Lower lobe of right lung (tissue), 2 donors: ENCODE measurements around the gene WFIKKN2. TPM values are rescaled to one million over a fixed set of nuclear protein-coding genes. Genes with fewer than 3 reads are reported as not detected.
"Not testable (repeated sequence)": the region's sequence is repeated elsewhere in the genome, so short reads cannot be mapped to it uniquely, and the experiment has no call there.

Experiments used
- ATAC-seq, 2 donors: fragments of 200-7000 bp; cut with Tn5 transposase; one replicate each; pipeline ENCODE4 v1.9.1; 2020 to 2022; ENCODE audit warnings: mild to moderate bottlenecking in 2 of 2, moderate library complexity in 2 of 2
- DNase-seq: peaks from one replicate; pipeline ENCODE4 v3.0.0-alpha.2; 2020
- H3K27ac ChIP-seq: fragments of 200-600 bp; one replicate; pipeline ENCODE4 v1.8.0; 2022
- H3K27me3 ChIP-seq: fragments of 200-600 bp; one replicate; pipeline ENCODE4 v1.8.0; 2022; ENCODE audit warnings: low read depth
- H3K36me3 ChIP-seq: fragments of 200-600 bp; one replicate; pipeline ENCODE4 v1.8.0; 2022; ENCODE audit warnings: mild to moderate bottlenecking
- H3K4me1 ChIP-seq: fragments of 200-600 bp; one replicate; pipeline ENCODE4 v1.8.0; 2022
- H3K4me3 ChIP-seq: fragments of 200-600 bp; one replicate; pipeline ENCODE4 v1.8.0; 2022; ENCODE audit warnings: mild to moderate bottlenecking
- H3K9me3 ChIP-seq: fragments of 200-600 bp; one replicate; pipeline ENCODE4 v1.8.0; 2022
- CTCF ChIP-seq: fragments of 200-600 bp; IDR thresholded peaks from one replicate; pipeline ENCODE4 v1.8.0; 2022; ENCODE audit warnings: antibody characterized with exemption, mild to moderate bottlenecking
- intact Hi-C: fragments of 100-400 bp; cut with DNase I; formaldehyde crosslinking; loops from one replicate; pipeline ENCODE4 v1.11.0; 2022
- total RNA-seq: library from RNA; stranded (reverse); fragmentation: NEBNext Ultra II Directional; extraction: Animal tissue kit (Norgen Biotek cat#: 25700); gene quantifications from one replicate; pipeline ENCODE4 v1.2.1, GENCODE V29; 2021
- donor health status: DM: no; HTN: yes; CAD: no; lungs with severe emphysema.

Gene WFIKKN2
- total RNA-seq, 1 donor from 2014 or later, result 0.35 TPM

GRCh38 chr17:50875074-50875473, 39.7 kb downstream of the WFIKKN2 start:
- H3K4me3 ChIP-seq, result no peak overlapping the region
- H3K9me3 ChIP-seq, result peaks cover 3% of the 10 kb centered on the region
- H3K36me3 ChIP-seq, result no peaks in the 10 kb centered on the region
- DNase-seq, result no peak
- TF ChIP-seq CTCF, result no peak
- peaks cover 18% of the 10 kb centered on the region for H3K4me1 ChIP-seq
- H3K27me3 ChIP-seq, result no peaks in the 10 kb centered on the region
- no peak for ATAC-seq
- H3K27ac ChIP-seq, result no peak overlapping the region
- intact Hi-C loops, result no loop called here

- H3K4me1 ChIP-seq, H3K27ac ChIP-seq, H3K27me3 ChIP-seq, H3K9me3 ChIP-seq, H3K4me3 ChIP-seq, DNase-seq, H3K36me3 ChIP-seq, intact Hi-C loops, ATAC-seq: not testable (repeated sequence)
Measured at GRCh38 chr17:50877042-50877441, 41.7 kb downstream of the WFIKKN2 start.

GRCh38 chr17:50877838-50878237, 42.5 kb downstream of the WFIKKN2 start:
- Histone ChIP-seq H3K4me1 (peaks cover 2% of the 10 kb centered on the region), H3K9me3 (peaks cover 4% of the 10 kb centered on the region), H3K4me3 (no peak overlapping the region), H3K36me3 (no peaks in the 10 kb centered on the region), H3K27me3 (no peaks in the 10 kb centered on the region), H3K27ac (no peak overlapping the region)
- no peak for TF ChIP-seq CTCF
- DNase-seq (no peak), ATAC-seq (no peak)
- intact Hi-C loops, result no loop called here

GRCh38 chr17:50879086-50879485, 43.7 kb downstream of the WFIKKN2 start:
- intact Hi-C loops, result no loop called here
- no peaks in the 10 kb centered on the region for H3K36me3 ChIP-seq
- TF ChIP-seq CTCF, result no peak
- H3K27me3 ChIP-seq, result no peaks in the 10 kb centered on the region
- peaks cover 4% of the 10 kb centered on the region for H3K9me3 ChIP-seq
- DNase-seq (no peak), ATAC-seq (no peak)
- H3K27ac ChIP-seq, result no peak overlapping the region
- no peaks in the 10 kb centered on the region for H3K4me1 ChIP-seq
- no peak overlapping the region for H3K4me3 ChIP-seq

- intact Hi-C loops, result no loop called here
- no peak for TF ChIP-seq CTCF
- ATAC-seq, result no peak
- Histone ChIP-seq H3K27me3 (no peaks in the 10 kb centered on the region), H3K9me3 (peaks cover 4% of the 10 kb centered on the region), H3K4me1 (no peaks in the 10 kb centered on the region), H3K4me3 (no peak overlapping the region), H3K27ac (no peak overlapping the region), H3K36me3 (no peaks in the 10 kb centered on the region)
- DNase-seq, result no peak
Measured at GRCh38 chr17:50881182-50881581, 45.8 kb downstream of the WFIKKN2 start.

- no peak for TF ChIP-seq CTCF
- no peak overlapping the region for H3K4me3 ChIP-seq
- no peaks in the 10 kb centered on the region for H3K4me1 ChIP-seq
- H3K9me3 ChIP-seq, result peaks cover 4% of the 10 kb centered on the region
- intact Hi-C loops, result no loop called here
- no peak for ATAC-seq
- no peaks in the 10 kb centered on the region for H3K27me3 ChIP-seq
- H3K36me3 ChIP-seq, result no peaks in the 10 kb centered on the region
- no peak overlapping the region for H3K27ac ChIP-seq
- no peak for DNase-seq
Measured at GRCh38 chr17:50882851-50883250, 47.5 kb downstream of the WFIKKN2 start.
